Germinal center (tissue), 1 donor: Measurements from ENCODE around the gene PEAK3.

Source experiments
- DNase-seq: peaks from one replicate; pipeline ENCODE4 v3.0.0; 2012; ENCODE audit warnings: mixed read lengths, low spot score

The PEAK3 gene

GRCh38 chr19:2270423-2271233, 11.3 kb downstream of the PEAK3 start:
- DNase-seq, result peak; percentile 80

- no peak for DNase-seq
These were observed 11.9 kb downstream of the PEAK3 start for GRCh38 chr19:2270157-2270422.

- DNase-seq, result peak; percentile 100
These were observed 12.5 kb downstream of the PEAK3 start for GRCh38 chr19:2269244-2270156.

GRCh38 chr19:2268861-2269243, 13.1 kb downstream of the PEAK3 start:
- no peak for DNase-seq

- DNase-seq, result no peak
These were observed 13.5 kb downstream of the PEAK3 start for GRCh38 chr19:2268480-2268830.

- peak; percentile 61 for DNase-seq
These were observed 15.6 kb downstream of the PEAK3 start for GRCh38 chr19:2266183-2266993.

- DNase-seq, result no peak
These were observed 20.4 kb downstream of the PEAK3 start for GRCh38 chr19:2261438-2262172.

GRCh38 chr19:2260341-2260805, 21.6 kb downstream of the PEAK3 start:
- DNase-seq, result no peak

- DNase-seq, result no peak
These were observed 22.6 kb downstream of the PEAK3 start for GRCh38 chr19:2259336-2259735.

GRCh38 chr19:2255982-2256685, 25.8 kb downstream of the PEAK3 start, which contains the start of gene JSRP1:
TSS of gene JSRP1 (minus strand) at chr19:2256417. CDS start at chr19:2255314, 1,103 bp downstream.
- DNase-seq, result no peak

- DNase-seq, result no peak
These were observed 26.7 kb downstream of the PEAK3 start for GRCh38 chr19:2255112-2255845.

GRCh38 chr19:2254064-2254872, 27.7 kb downstream of the PEAK3 start:
- DNase-seq, result no peak

- no peak for DNase-seq
These were observed 28.6 kb downstream of the PEAK3 start for GRCh38 chr19:2253106-2254063.

GRCh38 chr19:2252797-2253105, 29.2 kb downstream of the PEAK3 start:
- DNase-seq, result no peak

- no peak for DNase-seq
These were observed 29.7 kb downstream of the PEAK3 start for GRCh38 chr19:2252055-2252796.

- no peak for DNase-seq
These were observed 30.6 kb downstream of the PEAK3 start for GRCh38 chr19:2251106-2252054.

- DNase-seq, result no peak
These were observed 31.2 kb downstream of the PEAK3 start for GRCh38 chr19:2250766-2251105.
